Heart left ventricle (tissue), 16 donors: ENCODE measurements around the gene SCUBE3. TPM values are rescaled to one million over a fixed set of nuclear protein-coding genes. Genes with fewer than 3 reads are reported as not detected.

Experiments
- ATAC-seq, 4 donors: fragments of 200-7000 bp; cut with Tn5 transposase; one replicate each; pipeline ENCODE4 v1.9.1; 2020 to 2022; ENCODE audit warnings: moderate library complexity in 4 of 4, mild to moderate bottlenecking in 3 of 4, moderate number of reproducible peaks in 1 of 4
- DNase-seq, 5 donors: peaks; one replicate each; pipeline ENCODE4 v3.0.0-alpha.2; 2020
- H3K27ac ChIP-seq, 12 donors: fragments of 200-600 bp; sonication (generic) in 4 of 12; one replicate each; pipeline versions ENCODE4 v1.5.0 to v1.8.0; 2016 to 2022; ENCODE audit warnings: mild to moderate bottlenecking in 2 of 12
- H3K27me3 ChIP-seq, 9 donors: fragments of 200-600 bp; sonication (generic) in 2 of 9; one replicate each; pipeline versions ENCODE4 v1.5.1 to v1.8.0; 2016 to 2022; ENCODE audit warnings: mild to moderate bottlenecking in 3 of 9
- H3K36me3 ChIP-seq, 9 donors: fragments of 200-600 bp; sonication (generic) in 2 of 9; one replicate each; pipeline versions ENCODE4 v1.5.0 to v1.8.0; 2018 to 2022; ENCODE audit warnings: mild to moderate bottlenecking in 2 of 9
- H3K4me1 ChIP-seq, 12 donors: fragments of 200-600 bp; sonication (generic) in 4 of 12; one replicate each; pipeline versions ENCODE4 v1.5.0 to v1.8.0; 2016 to 2022; ENCODE audit warnings: mild to moderate bottlenecking in 3 of 12
- H3K4me3 ChIP-seq, 12 donors: fragments of 200-600 bp; sonication (generic) in 4 of 12; one replicate each; pipeline versions ENCODE4 v1.5.0 to v1.8.0; 2017 to 2022; ENCODE audit warnings: mild to moderate bottlenecking in 9 of 12, moderate library complexity in 4 of 12
- H3K9me3 ChIP-seq, 12 donors: fragments of 200-600 bp; sonication (generic) in 4 of 12; one replicate each; pipeline versions ENCODE4 v1.5.0 to v1.8.0; 2016 to 2022; ENCODE audit warnings: mild to moderate bottlenecking in 1 of 12
- POLR2A ChIP-seq, 2 donors: fragments of 450-650 bp; IDR thresholded peaks; one replicate each; pipeline ENCODE4 v1.6.1; 2017; ENCODE audit warnings: antibody characterized with exemption in 2 of 2, mild to moderate bottlenecking in 2 of 2, moderate library complexity in 2 of 2
- WGBS, 4 donors: extraction: QIAGEN DNeasy Blood & Tissue Kit in 2 of 4; methylation state at CpG; one replicate each; pipeline versions ENCODE4 v1.1.5 to v1.1.7; 2013 to 2018; 5-methylcytosine and 5-hydroxymethylcytosine counted together
- intact Hi-C, 10 donors: fragments of 100-400 bp; cut with DNase I; formaldehyde crosslinking; loops; one replicate each; pipeline versions ENCODE4 v1.11.1 to v1.14.2; 2022
- polyA plus RNA-seq, 2 donors: library from polyadenylated mRNA; stranded (reverse); fragments of 200-250 nt; gene quantifications; one replicate each; pipeline ENCODE4 v1.2.3, GENCODE V29; 2013
- total RNA-seq, 9 donors: library from RNA; depleted of rRNA in 2 of 9; stranded (reverse); fragments of >200 nt in 2 of 9; fragmentation: NEBNext Ultra II Directional in 3 of 9; extraction: Animal tissue kit (Norgen Biotek cat#: 25700) in 3 of 9; gene quantifications; one replicate each; pipeline versions ENCODE4 v1.1.0 to v1.2.4, GENCODE V29; 2016 to 2023
- TF ChIP-seq, protein P1 (sequence below), 12 donors: fragments of 200-600 bp; sonication (generic) in 4 of 12; IDR thresholded peaks; one replicate each; pipeline versions ENCODE4 v1.5.0 to v1.8.0; 2018 to 2022; ENCODE audit warnings: antibody characterized with exemption in 12 of 12, mild to moderate bottlenecking in 5 of 12
- donor health status: ischemic (EF 13 %, LVEDD 7.1; RV severe dilation, severe dysfunction).
- donor health status: healthy with polysubstance abuse.
- donor health status: DM: no; HTN: yes; CAD: no.
- donor health status: DM: no; HTN: no; CAD: no.
- donor health status: ischemic (EF 25% LVEDD 6.9; RV normal size, moderate dysfunction).
- donor health status: ischemic (EF 25% LVEDD 5.7; RV mildly dilated, moderate dysfunction).
- donor health status: healthy.
- donor health status: DM: yes; HTN: yes; CAD: no.
- donor health status: ischemic (EF 35%, LVEDD 5.7; RV mildly dilated, moderate dysfunction).
- donor health status: nonischemic (EF 11% LVEDD 7.7; RV severe dilation, severe dysfunction).
- donor health status: DM: yes; HTN: yes; CAD: no.
- donor health status: PGD.
- donor health status: ischemic (EF 29% LVEDD 5.4; RV normal size, mild dysfunction).
- donor health status: nonischemic (EF 23%, LVEDD 6.1; RV moderate dilation, normal function).

The SCUBE3 gene
- total and polyA plus RNA-seq, 11 donors, result 0.61 to 18.7 (median 4.3) TPM

DNA sequence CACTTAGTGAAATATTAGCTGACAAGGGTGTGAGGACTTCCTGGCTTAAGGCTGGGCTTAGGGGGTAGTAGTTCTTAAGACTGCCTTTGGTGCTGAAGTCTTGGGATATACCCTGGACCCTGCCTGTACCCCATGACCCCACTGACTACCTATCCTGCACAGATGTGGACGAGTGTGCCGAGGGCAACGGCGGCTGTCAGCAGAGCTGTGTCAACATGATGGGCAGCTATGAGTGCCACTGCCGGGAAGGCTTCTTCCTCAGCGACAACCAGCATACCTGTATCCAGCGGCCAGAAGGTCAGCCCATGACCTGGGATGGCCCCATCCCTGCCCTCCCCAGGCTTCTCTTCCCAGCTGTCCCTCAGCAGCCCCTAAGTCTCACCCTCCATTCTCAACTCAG lies 17.8 kb downstream of the SCUBE3 start:
- no peak for ATAC-seq
- Histone ChIP-seq H3K27me3 (no peaks in the 10 kb centered on the region), H3K9me3 (peaks cover 0 to 4% (median 0%) of the 10 kb centered on the region in 12 donors), H3K27ac (peak overlapping the region in 1 of 12 donors; percentile 28), H3K4me1 (peaks cover 0 to 33% (median 16%) of the 10 kb centered on the region in 12 donors), H3K36me3 (peaks cover 0 to 2% (median 0%) of the 10 kb centered on the region in 9 donors), H3K4me3 (no peak overlapping the region)
- DNase-seq, result no peak
- intact Hi-C loops, result loop anchor here in 1 of 10 donors (10.0 kb wide), 1 partner anchor 247 kb away; no protein-coding TSS in a partner anchor
- 88 to 93% (median 92%) methylated on average over 7 of the region's 7 CpGs for WGBS, 4 donors
- TF ChIP-seq, protein P1, sequence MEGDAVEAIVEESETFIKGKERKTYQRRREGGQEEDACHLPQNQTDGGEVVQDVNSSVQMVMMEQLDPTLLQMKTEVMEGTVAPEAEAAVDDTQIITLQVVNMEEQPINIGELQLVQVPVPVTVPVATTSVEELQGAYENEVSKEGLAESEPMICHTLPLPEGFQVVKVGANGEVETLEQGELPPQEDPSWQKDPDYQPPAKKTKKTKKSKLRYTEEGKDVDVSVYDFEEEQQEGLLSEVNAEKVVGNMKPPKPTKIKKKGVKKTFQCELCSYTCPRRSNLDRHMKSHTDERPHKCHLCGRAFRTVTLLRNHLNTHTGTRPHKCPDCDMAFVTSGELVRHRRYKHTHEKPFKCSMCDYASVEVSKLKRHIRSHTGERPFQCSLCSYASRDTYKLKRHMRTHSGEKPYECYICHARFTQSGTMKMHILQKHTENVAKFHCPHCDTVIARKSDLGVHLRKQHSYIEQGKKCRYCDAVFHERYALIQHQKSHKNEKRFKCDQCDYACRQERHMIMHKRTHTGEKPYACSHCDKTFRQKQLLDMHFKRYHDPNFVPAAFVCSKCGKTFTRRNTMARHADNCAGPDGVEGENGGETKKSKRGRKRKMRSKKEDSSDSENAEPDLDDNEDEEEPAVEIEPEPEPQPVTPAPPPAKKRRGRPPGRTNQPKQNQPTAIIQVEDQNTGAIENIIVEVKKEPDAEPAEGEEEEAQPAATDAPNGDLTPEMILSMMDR (IDR thresholded peaks at IDR 0.05), result no peak
- TF ChIP-seq POLR2A (IDR thresholded peaks at IDR 0.05), result no peak

DNA sequence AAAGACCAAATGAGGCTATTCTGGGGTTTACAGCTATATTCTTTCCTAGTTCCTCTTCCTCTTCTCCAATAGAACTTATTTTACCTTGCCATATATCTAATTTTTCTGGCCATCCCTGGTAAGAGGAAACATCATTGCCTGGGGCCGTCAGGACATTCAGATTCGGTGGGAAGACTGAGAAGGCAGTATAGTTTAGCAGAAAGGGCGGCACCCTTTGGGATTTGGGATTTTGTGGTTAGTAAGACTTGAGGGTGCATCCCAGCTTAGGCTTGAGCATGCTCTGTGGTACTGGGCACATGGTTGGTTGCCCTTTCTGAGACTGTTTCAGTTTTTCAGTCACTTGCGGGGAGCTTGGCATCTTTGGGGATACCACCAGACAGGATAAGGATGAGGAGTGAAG lies 21.1 kb downstream of the SCUBE3 start:
- 71 to 86% (median 79%) methylated on average over 4 of the region's 4 CpGs for WGBS, 4 donors
- Histone ChIP-seq H3K4me1 (peaks cover 0 to 57% (median 37%) of the 10 kb centered on the region in 12 donors), H3K27ac (no peak overlapping the region), H3K27me3 (no peaks in the 10 kb centered on the region), H3K9me3 (peaks cover 0 to 4% (median 0%) of the 10 kb centered on the region in 12 donors), H3K36me3 (peaks cover 0 to 2% (median 0%) of the 10 kb centered on the region in 9 donors), H3K4me3 (no peak overlapping the region)
- ATAC-seq (no peak), DNase-seq (no peak)
- TF ChIP-seq, protein P1 (IDR thresholded peaks at IDR 0.05), result no peak
- TF ChIP-seq POLR2A (IDR thresholded peaks at IDR 0.05), result no peak
- intact Hi-C loops, result loop anchor here in 3 of 10 donors (5.0 to 10.0 kb wide), 3 partner anchors 68 to 250 kb away; no protein-coding TSS in a partner anchor

DNA sequence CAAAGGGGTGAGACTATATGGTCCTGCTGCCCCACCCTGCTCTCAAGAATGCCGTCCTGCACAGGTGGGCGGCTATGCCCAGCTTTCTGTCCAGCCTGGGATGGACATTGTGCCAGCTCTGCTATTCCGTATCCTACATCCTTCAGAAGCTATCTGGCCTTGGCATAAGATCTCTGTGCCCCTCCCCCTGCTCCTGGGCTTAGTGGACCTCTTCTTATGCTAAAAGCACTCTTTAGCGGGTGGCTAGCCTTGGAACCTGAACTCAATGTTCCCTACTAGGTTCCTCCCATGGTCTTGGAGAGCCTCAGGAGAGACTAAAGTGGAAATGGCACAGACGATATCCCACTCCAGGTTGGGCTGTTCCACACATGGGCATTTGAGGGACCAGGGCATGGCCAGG lies 22.5 kb downstream of the SCUBE3 start:
- H3K4me1 ChIP-seq, result peaks cover 0 to 57% (median 29%) of the 10 kb centered on the region in 12 donors
- peaks cover 0 to 2% (median 0%) of the 10 kb centered on the region in 9 donors for H3K36me3 ChIP-seq
- DNase-seq (no peak), ATAC-seq (no peak)
- no peak overlapping the region for H3K4me3 ChIP-seq
- TF ChIP-seq POLR2A (IDR thresholded peaks at IDR 0.05), result no peak
- TF ChIP-seq, protein P1 (IDR thresholded peaks at IDR 0.05), result no peak
- peak overlapping the region in 1 of 12 donors; percentile 78 for H3K27ac ChIP-seq
- peaks cover 0 to 4% (median 0%) of the 10 kb centered on the region in 12 donors for H3K9me3 ChIP-seq
- H3K27me3 ChIP-seq, result no peaks in the 10 kb centered on the region
- intact Hi-C loops, result loop anchor here in 3 of 10 donors (5.0 to 10.0 kb wide), 3 partner anchors 69 to 251 kb away; no protein-coding TSS in a partner anchor
- WGBS, 4 donors, result 91 to 100% (median 94%) methylated on average over 5 of the region's 5 CpGs

DNA sequence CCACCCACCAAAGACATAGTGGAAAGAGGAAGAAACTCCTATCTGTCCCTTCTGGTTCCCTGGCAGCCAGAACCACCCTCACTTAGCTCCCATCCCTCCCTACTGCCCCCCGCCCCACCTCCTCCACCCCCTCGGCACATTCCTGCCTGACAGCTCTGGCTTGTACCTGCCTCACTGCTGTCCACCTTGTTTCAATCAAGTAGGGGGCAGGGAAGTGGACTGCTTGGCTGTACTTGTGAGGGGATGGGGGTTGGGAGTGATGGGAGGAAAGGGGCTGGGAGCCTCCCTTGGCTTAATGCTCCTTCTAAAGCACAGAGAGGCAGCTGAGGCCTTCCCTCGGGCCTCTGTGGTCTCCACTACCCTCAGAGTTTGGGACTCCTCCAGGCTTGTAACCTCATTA lies 23.7 kb downstream of the SCUBE3 start:
- no peak for TF ChIP-seq POLR2A (IDR thresholded peaks at IDR 0.05)
- TF ChIP-seq, protein P1 (IDR thresholded peaks at IDR 0.05), result no peak
- Histone ChIP-seq H3K36me3 (peaks cover 0 to 3% (median 0%) of the 10 kb centered on the region in 9 donors), H3K9me3 (peaks cover 0 to 4% (median 0%) of the 10 kb centered on the region in 12 donors), H3K27me3 (no peaks in the 10 kb centered on the region), H3K27ac (peak overlapping the region in 6 of 12 donors; percentile 17 to 78 (median 46)), H3K4me3 (no peak overlapping the region), H3K4me1 (peaks cover 0 to 55% (median 24%) of the 10 kb centered on the region in 12 donors)
- ATAC-seq, result peak in 1 of 4 donors; percentile 1
- 43 to 63% (median 45%) methylated on average over 3 of the region's 3 CpGs for WGBS, 4 donors
- no peak for DNase-seq
- intact Hi-C loops, result loop anchor here in 3 of 10 donors (5.0 to 10.0 kb wide), 3 partner anchors 70 to 253 kb away; no protein-coding TSS in a partner anchor
